GM12878 (cell line): ENCODE measurements around the gene IL36G. TPM values are rescaled to one million over a fixed set of nuclear protein-coding genes. Genes with fewer than 3 reads are reported as not detected.

ENCODE experiments used
- ATF3 ChIP-seq: IDR thresholded peaks from 2 replicates; pipeline ENCODE4 v1.6.1; 2011; ENCODE audit warnings: low read depth, mild to moderate bottlenecking, low read length, moderate library complexity, borderline replicate concordance; ENCODE audit errors: extremely low read depth
- BCL3 ChIP-seq: IDR thresholded peaks from 2 replicates; pipeline ENCODE4 v1.6.1; 2011; ENCODE audit warnings: borderline replicate concordance, low read depth, mild to moderate bottlenecking, moderate library complexity, low read length; ENCODE audit not compliant: insufficient read depth, poor library complexity, severe bottlenecking
- EGR1 ChIP-seq, 2 experiments: IDR thresholded peaks; 1 replicate in 1 of 2; 2 replicates in 1 of 2; pipeline ENCODE4 v1.6.1; 2011 to 2012; ENCODE audit warnings: low read depth in 2 of 2, low read length in 2 of 2, borderline replicate concordance in 1 of 2, mild to moderate bottlenecking in 1 of 2, moderate library complexity in 1 of 2
- EP300 ChIP-seq, 2 experiments: fragments of 150-350 bp in 1 of 2; IDR thresholded peaks; 2 replicates each; pipeline ENCODE4 v1.6.1; 2011 to 2012; ENCODE audit warnings: low read depth in 2 of 2, low read length in 2 of 2, borderline replicate concordance in 1 of 2, improper control_type of control experiment in 1 of 2, inconsistent platforms in 1 of 2; ENCODE audit not compliant: control insufficient read depth in 1 of 2
- ETV6 ChIP-seq, 2 experiments: fragments of 450-650 bp in 1 of 2; IDR thresholded peaks in 1 of 2; conservative IDR thresholded peaks in 1 of 2; 2 replicates each; pipeline ENCODE4 v1.6.1; 2014; ENCODE audit warnings: antibody characterized with exemption in 1 of 2, borderline replicate concordance in 1 of 2, low read depth in 1 of 2, mild to moderate bottlenecking in 1 of 2, moderate library complexity in 1 of 2
- MTA2 ChIP-seq: fragments of 450-650 bp; IDR thresholded peaks from 2 replicates; pipeline ENCODE4 v1.6.1; 2016; ENCODE audit warnings: low read depth, mild to moderate bottlenecking, moderate library complexity
- NFXL1 ChIP-seq: fragments of 450-650 bp; IDR thresholded peaks from 2 replicates; pipeline ENCODE4 v1.6.1; 2017; ENCODE audit warnings: antibody characterized with exemption, mild to moderate bottlenecking, borderline replicate concordance
- TARDBP ChIP-seq: IDR thresholded peaks from 2 replicates; pipeline ENCODE4 v1.6.1; 2016; ENCODE audit warnings: borderline replicate concordance
- TCF7 ChIP-seq: IDR thresholded peaks from 2 replicates; pipeline ENCODE4 v1.6.1; 2014; ENCODE audit warnings: antibody characterized with exemption, borderline replicate concordance
- ZNF687 ChIP-seq: fragments of 450-650 bp; IDR thresholded peaks from 2 replicates; pipeline ENCODE4 v1.6.1; 2017; ENCODE audit warnings: mild to moderate bottlenecking, moderate library complexity
- polyA plus RNA-seq, 11 experiments: library from polyadenylated mRNA; depleted of rRNA in 4 of 11; unstranded in 6 of 11; stranded (reverse) in 5 of 11; fragments of >200 nt; fragmentation: Nextera tagmentation in 4 of 11; fragmentation: Illumina TruSeq in 1 of 11; extraction: Ambion mirVana in 4 of 11; extraction: Trizol in 1 of 11; gene quantifications; 1 replicate in 1 of 11; 2 replicates in 10 of 11; pipeline versions ENCODE4 v1.2.1 to v1.2.3, GENCODE V29; 2011 to 2016; ENCODE audit warnings: inconsistent platforms in 2 of 11, missing spikeins in 2 of 11, low read depth in 1 of 11
- total RNA-seq, 4 experiments: library from RNA; depleted of rRNA in 3 of 4; stranded (reverse); fragments of >200 nt in 3 of 4; fragmentation: Illumina TruSeq in 1 of 4; extraction: Trizol in 1 of 4; gene quantifications; 2 replicates each; pipeline versions ENCODE4 v1.2.1 to v1.2.3, GENCODE V29; 2013 to 2021

Gene IL36G
- total and polyA plus RNA-seq, 10 of the 15 experiments (the other 5 are each of a cell fraction or from before 2014, with no cell fraction given), result 0.10 TPM; not detected in 9

- TF ChIP-seq ATF3 (no peak), ZNF687 (no peak), MTA2 (no peak), NFXL1 (no peak), TCF7 (no peak), EGR1 (IDR thresholded peaks at IDR 0.05; ENCODE audit: borderline replicate concordance in 1 of 2, low read depth in 2 of 2, low read length in 2 of 2) (no peak), TARDBP (no peak), ETV6 (conservative IDR thresholded peaks at IDR 0.05 in 1 of 2, IDR thresholded peaks at IDR 0.05 in 1 of 2; ENCODE audit: borderline replicate concordance in 1 of 2, low read depth in 1 of 2) (no peak), BCL3 (no peak), EP300 (IDR thresholded peaks at IDR 0.05; ENCODE audit: borderline replicate concordance in 1 of 2, control insufficient read depth in 1 of 2, low read depth in 2 of 2, low read length in 2 of 2) (no peak)
These were observed 30.4 kb upstream of the IL36G start (continued) for GRCh38 chr2:112947374-112947773.
